HepG2 (cell line): ENCODE data around the gene MKNK1. TPM values are rescaled to one million over a fixed set of nuclear protein-coding genes. Genes with fewer than 3 reads are reported as not detected.

Experiments
- ATAC-seq: fragments of 200-7000 bp; cut with Tn5 transposase; 3 replicates; pipeline ENCODE4 v1.9.1; 2020; ENCODE audit warnings: mild to moderate bottlenecking, moderate library complexity
- BruUV-seq: library from RNA; stranded (reverse); fragments of 400-500 nt; replicated peaks from 2 replicates; lab custom pipeline; 2021; lab: Mats Ljungman, UMichigan
- CTCF ChIA-PET: fragments of 300-600 bp; formaldehyde crosslinking; extraction: SDS; loops from one replicate; lab custom pipeline; 2021; ENCODE audit warnings: low total read pairs, inconsistent platforms, low intra/inter-chr PET ratio; lab: Yijun Ruan, JAX
- POLR2A ChIA-PET: fragments of 350-600 bp; sonication (Branson Sonifier 250); formaldehyde crosslinking; loops from one replicate; lab custom pipeline; 2020; ENCODE audit warnings: antibody characterized with exemption, inconsistent platforms; lab: Yijun Ruan, JAX
- DNase-seq: peaks from one replicate; pipeline ENCODE4 v3.0.0-alpha.2; 2015; ENCODE audit warnings: low spot score
- FAIRE-seq: peaks from 3 replicates; lab custom pipeline; 2011; peaks lifted over from hg19 to GRCh38; lab: Jason Lieb, UNC
- H2AFZ ChIP-seq: one replicate; pipeline ENCODE4 v1.6.1; 2011; ENCODE audit warnings: low read length, inconsistent platforms
- H3K27ac ChIP-seq: fragments of 300-600 bp; 3 replicates; pipeline ENCODE4 v1.8.0; 2011; ENCODE audit warnings: mixed run types, mild to moderate bottlenecking, mixed read lengths, low read length, inconsistent platforms; ENCODE audit not compliant: insufficient read depth; ENCODE audit errors: extremely low read length
- H3K27me3 ChIP-seq, 2 experiments: fragments of 200-600 bp in 1 of 2; 2 replicates in 1 of 2; 3 replicates in 1 of 2; pipeline versions ENCODE4 v1.6.0 to v1.8.0; 2011; ENCODE audit warnings: low read length in 2 of 2, mild to moderate bottlenecking in 2 of 2, moderate library complexity in 2 of 2, inconsistent platforms in 1 of 2; ENCODE audit not compliant: insufficient read depth in 2 of 2, control insufficient read depth in 1 of 2
- H3K36me3 ChIP-seq, 2 experiments: fragments of 200-600 bp in 1 of 2; replicated peaks in 1 of 2; 2 replicates in 1 of 2; 3 replicates in 1 of 2; pipeline versions ENCODE4 v1.5.1 to v1.8.0; 2011; ENCODE audit warnings: low read length in 2 of 2, inconsistent platforms in 1 of 2; ENCODE audit not compliant: insufficient read depth in 2 of 2, control insufficient read depth in 1 of 2
- H3K4me1 ChIP-seq: 2 replicates; pipeline ENCODE4 v1.5.1; 2012; ENCODE audit warnings: low read length, inconsistent platforms; ENCODE audit not compliant: insufficient read depth
- H3K4me2 ChIP-seq: 2 replicates; pipeline ENCODE4 v1.6.0; 2011; ENCODE audit warnings: low read depth, low read length, inconsistent platforms
- H3K4me3 ChIP-seq, 3 experiments: fragments of 200-600 bp in 1 of 3; sonication (generic), shearing (Covaris generic) in 1 of 3; replicated peaks in 1 of 3; 2 replicates each; pipeline ENCODE4 v1.5.1; 2011 to 2016; ENCODE audit warnings: low read length in 3 of 3, inconsistent platforms in 2 of 3, low read depth in 2 of 3, mild to moderate bottlenecking in 2 of 3, control low read depth in 1 of 3, mixed read lengths in 1 of 3; ENCODE audit not compliant: insufficient read depth in 1 of 3
- H3K79me2 ChIP-seq: one replicate; pipeline ENCODE4 v1.6.1; 2011; ENCODE audit warnings: low read length, inconsistent platforms; ENCODE audit not compliant: insufficient read depth
- H3K9ac ChIP-seq: 2 replicates; pipeline ENCODE4 v1.6.0; 2011; ENCODE audit warnings: mild to moderate bottlenecking, low read depth, low read length, inconsistent platforms; ENCODE audit not compliant: insufficient read depth
- H3K9me3 ChIP-seq: 2 replicates; pipeline ENCODE4 v1.5.1; 2012; ENCODE audit warnings: mild to moderate bottlenecking, low read length
- H4K20me1 ChIP-seq: 2 replicates; pipeline ENCODE4 v1.6.0; 2011; ENCODE audit warnings: inconsistent platforms, mild to moderate bottlenecking, low read length, moderate library complexity; ENCODE audit not compliant: insufficient read depth
- BHLHE40 ChIP-seq: IDR thresholded peaks from 2 replicates; pipeline ENCODE4 v1.6.1; 2011; ENCODE audit warnings: low read length, improper control_type of control experiment
- HMGXB4 ChIP-seq, 2 experiments: sonication (generic) in 1 of 2; formaldehyde crosslinking in 1 of 2; IDR thresholded peaks; 2 replicates each; pipeline versions ENCODE4 v1.4.0 to v1.6.1; 2018 to 2020; ENCODE audit warnings: missing genetic modification reagents in 2 of 2, borderline replicate concordance in 1 of 2, low read depth in 1 of 2, mild to moderate bottlenecking in 1 of 2, missing biosample characterization in 1 of 2
- HOXD1 ChIP-seq: sonication (generic); formaldehyde crosslinking; IDR thresholded peaks from 2 replicates; pipeline ENCODE4 v1.5.0; 2020; ENCODE audit warnings: missing genetic modification reagents
- MTA1 ChIP-seq: sonication (generic); formaldehyde crosslinking; IDR thresholded peaks from 2 replicates; pipeline ENCODE4 v1.4.0; 2020; ENCODE audit warnings: missing genetic modification reagents, mild to moderate bottlenecking, borderline replicate concordance
- MXD4 ChIP-seq: IDR thresholded peaks from 2 replicates; pipeline ENCODE4 v1.6.1; 2016; ENCODE audit warnings: mild to moderate bottlenecking, missing biosample characterization, missing genetic modification reagents
- NONO ChIP-seq, 2 experiments: fragments of 450-650 bp in 1 of 2; sonication (generic) in 1 of 2; formaldehyde crosslinking in 1 of 2; IDR thresholded peaks in 1 of 2; conservative IDR thresholded peaks in 1 of 2; 2 replicates each; pipeline versions ENCODE4 v1.6.1 to v1.8.0; 2017 to 2022; ENCODE audit warnings: mild to moderate bottlenecking in 1 of 2, missing genetic modification reagents in 1 of 2, moderate library complexity in 1 of 2
- PHF5A ChIP-seq: IDR thresholded peaks from one replicate; pipeline ENCODE4 v1.6.1; 2018; ENCODE audit warnings: low read depth, missing genetic modification reagents; ENCODE audit not compliant: unreplicated experiment
- RARA ChIP-seq: IDR thresholded peaks from 2 replicates; pipeline ENCODE4 v1.6.1; 2016; ENCODE audit warnings: missing genetic modification reagents, missing compliant biosample characterization
- RARG ChIP-seq: sonication (generic); formaldehyde crosslinking; IDR thresholded peaks from 2 replicates; pipeline ENCODE4 v1.4.0; 2020; ENCODE audit warnings: low read depth, mild to moderate bottlenecking, missing genetic modification reagents
- STAT5B ChIP-seq: sonication (generic); formaldehyde crosslinking; IDR thresholded peaks from 2 replicates; pipeline ENCODE4 v1.4.0; 2020; ENCODE audit warnings: missing genetic modification reagents
- TBP ChIP-seq: sonication (generic); formaldehyde crosslinking; IDR thresholded peaks from 2 replicates; pipeline ENCODE4 v1.5.0; 2020; ENCODE audit warnings: missing genetic modification reagents
- TRAFD1 ChIP-seq: sonication (generic); formaldehyde crosslinking; IDR thresholded peaks from 2 replicates; pipeline ENCODE4 v1.5.1; 2020; ENCODE audit warnings: missing genetic modification reagents, mild to moderate bottlenecking, borderline replicate concordance
- ZNF264 ChIP-seq: sonication (generic); formaldehyde crosslinking; IDR thresholded peaks from 2 replicates; pipeline ENCODE4 v1.4.0; 2020; ENCODE audit warnings: missing genetic modification reagents
- ZNF780A ChIP-seq: sonication (generic); formaldehyde crosslinking; IDR thresholded peaks from 2 replicates; pipeline ENCODE4 v1.8.0; 2022; ENCODE audit warnings: mild to moderate bottlenecking, missing genetic modification reagents, moderate library complexity
- WGBS: methylation state at CpG from one replicate; pipeline ENCODE4 v1.1.6; 2017; ENCODE audit warnings: low lambda C conversion rate; 5-methylcytosine and 5-hydroxymethylcytosine counted together
- in situ Hi-C: cut with HindIII; loops from 2 replicates; pipeline ENCODE4 v1.10.0; 2017; ENCODE audit warnings: low pct_unique_long_range_greater_than_20kb; ENCODE audit not compliant: extremely low pct_ligation_motif_present
- intact Hi-C: fragments of 100-400 bp; cut with micrococcal nuclease; formaldehyde crosslinking; loops from one replicate; pipeline ENCODE4 v1.10.0; 2022; ENCODE audit not compliant: unreplicated experiment
- polyA plus RNA-seq, 8 experiments: library from polyadenylated mRNA; depleted of rRNA in 3 of 8; stranded (reverse) in 7 of 8; unstranded in 1 of 8; fragments of >200 nt; fragmentation: Illumina TruSeq in 4 of 8; extraction: Trizol in 4 of 8; gene quantifications; 2 replicates each; pipeline versions ENCODE4 v1.2.1 to v1.2.3, GENCODE V29; 2011 to 2016; ENCODE audit warnings: low read depth in 4 of 8, missing spikeins in 1 of 8, mixed read lengths in 1 of 8; ENCODE audit not compliant: insufficient read depth in 1 of 8
- total RNA-seq, 5 experiments: library from RNA; depleted of rRNA; stranded (reverse); fragments of >200 nt; fragmentation: Illumina TruSeq; extraction: Trizol; gene quantifications; 2 replicates each; pipeline ENCODE4 v1.2.3, GENCODE V29; 2016; ENCODE audit warnings: low read depth in 1 of 5

MKNK1 gene
- total and polyA plus RNA-seq, 2 of the 13 experiments (the other 11 are each of a cell fraction or from before 2014, with no cell fraction given), result 18.5 to 24.1 TPM

- WGBS, result 100% methylated on average over 1 of the region's 1 CpG
These were observed 8.0 kb downstream of the MKNK1 start for GRCh38 chr1:46596036-46596435.

More at GRCh38 chr1:46596036-46596435, 8.0 kb downstream of the MKNK1 start:
- H4K20me1 ChIP-seq, result no peaks in the 10 kb centered on the region
- no peaks in the 10 kb centered on the region for H3K9me3 ChIP-seq
- no peaks in the 10 kb centered on the region for H3K79me2 ChIP-seq
- H3K27me3 ChIP-seq, result no peaks in the 10 kb centered on the region
- peaks cover 7% of the 10 kb centered on the region; the same call in 1 of the 2 replicates for H3K4me1 ChIP-seq
- H3K4me2 ChIP-seq, result no peak overlapping the region
- in situ Hi-C loops (no loop called here), intact Hi-C loops (no loop called here)
- FAIRE-seq (no peak), ATAC-seq (no peak), DNase-seq (no peak)
- POLR2A ChIA-PET, result interaction anchor here (0.8 kb wide), 1 partner anchor 78 kb away, joined by 3 read pairs; no protein-coding TSS in a partner anchor
- H3K27ac ChIP-seq, result no peak overlapping the region
- H2AFZ ChIP-seq, result no peak overlapping the region
- H3K36me3 ChIP-seq, result peaks cover 7 to 27% of the 10 kb centered on the region in 2 experiments; a peak in 4 of 5 replicates
- no TSS peak for BruUV-seq
- no peak overlapping the region for H3K4me3 ChIP-seq
- TF ChIP-seq PHF5A, result no peak
- TF ChIP-seq HOXD1 (CRISPR knock-in tag), result no peak
- no peak for TF ChIP-seq RARA (CRISPR knock-in tag)
- TF ChIP-seq MTA1, result no peak
- TF ChIP-seq BHLHE40, result no peak
- no peak for TF ChIP-seq ZNF780A (CRISPR knock-in tag)
- no peak for TF ChIP-seq TBP (CRISPR knock-in tag)
- no peak for TF ChIP-seq MXD4 (CRISPR knock-in tag)
- TF ChIP-seq RARG (CRISPR knock-in tag), result no peak
- TF ChIP-seq HMGXB4 (CRISPR knock-in tag; IDR thresholded peaks at IDR 0.05; ENCODE audit: borderline replicate concordance in 1 of 2, low read depth in 1 of 2), result no peak
- no peak for TF ChIP-seq TRAFD1 (CRISPR knock-in tag)
- no peak for TF ChIP-seq ZNF264
- TF ChIP-seq NONO (IDR thresholded peaks at IDR 0.05), result no peak
- TF ChIP-seq NONO (CRISPR knock-in tag; conservative IDR thresholded peaks at IDR 0.05), result no peak
- TF ChIP-seq STAT5B, result no peak
- H3K9ac ChIP-seq, result no peak overlapping the region
- CTCF ChIA-PET, result no interaction called here
